Myometrial cell (primary cell): ENCODE data around the gene SLC17A6. TPM values are rescaled to one million over a fixed set of nuclear protein-coding genes. Genes with fewer than 3 reads are reported as not detected.

ENCODE experiments used
- total RNA-seq: library from RNA; depleted of rRNA; stranded (reverse); fragments of >200 nt; gene quantifications from 2 replicates; pipeline ENCODE4 v1.2.3, GENCODE V29; 2015

Gene SLC17A6
- total RNA-seq = not detected in 2 replicates

DNA sequence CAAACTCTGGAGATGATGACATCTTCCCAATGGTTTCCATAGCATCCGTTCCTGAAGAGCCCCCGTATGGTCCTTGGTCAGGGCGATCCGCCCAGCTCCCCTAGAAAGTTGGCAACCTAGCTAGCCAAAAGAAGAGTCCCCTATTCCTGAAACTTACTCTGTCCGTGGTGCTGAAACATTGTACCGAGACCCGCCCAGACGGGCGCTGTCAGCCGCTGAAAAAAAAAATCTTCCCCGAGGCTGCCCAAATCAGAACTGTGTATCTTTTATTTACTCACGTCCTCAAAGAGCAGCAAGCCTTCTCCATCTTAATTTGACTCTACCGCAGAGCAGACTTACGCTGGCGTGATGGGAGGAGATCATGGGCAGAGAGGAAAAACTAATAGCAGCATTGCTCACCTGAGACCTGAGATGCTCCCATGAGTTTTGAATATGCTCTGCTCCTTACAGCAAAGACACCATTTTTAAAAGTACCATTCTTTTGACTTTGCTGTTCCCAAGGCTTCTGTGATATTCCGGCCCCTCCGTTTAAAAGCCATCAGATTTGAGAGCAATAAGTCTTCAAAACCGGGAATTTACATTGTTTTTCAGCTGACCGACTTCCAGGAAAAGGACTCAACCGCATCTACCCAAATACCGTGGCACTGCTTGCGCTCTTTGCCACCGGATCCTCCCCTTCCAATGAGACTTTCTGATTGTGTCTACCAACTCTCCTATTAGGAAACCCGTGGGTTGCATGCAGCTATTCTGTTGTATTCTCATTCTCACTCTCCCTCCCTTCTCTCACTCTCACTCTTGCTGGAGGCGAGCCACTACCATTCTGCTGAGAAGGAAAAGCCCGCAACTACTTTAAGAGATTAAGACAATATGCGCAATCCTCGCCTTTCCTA is at the start of gene SLC17A6:
SLC17A6 (plus strand) TSS at position 786 of the 890 bp plus-strand sequence. CDS start 153 bp downstream, outside the sequence.

Other genes with a start within 250 kb of the SLC17A6 start
- not detected in 2 replicates for gene ANO5, start 145.3 kb upstream of the SLC17A6 start, total RNA-seq